Stomach (tissue), 4 donors: ENCODE results near the gene MMS19.
A peak's percentile ranks its signal among the peaks of the same experiment; 100 is the strongest.

Source experiments
- CTCF ChIP-seq, 7 experiments: fragments of 450-650 bp in 4 of 7; fragments of 200-600 bp in 3 of 7; sonication (generic) in 3 of 7; IDR thresholded peaks; one replicate each; pipeline ENCODE4 v1.5.1; 2016 to 2019; ENCODE audit warnings: antibody characterized with exemption in 7 of 7, control low read depth in 2 of 7, mild to moderate bottlenecking in 1 of 7
- EP300 ChIP-seq: sonication (generic); formaldehyde crosslinking; IDR thresholded peaks from one replicate; pipeline ENCODE4 v1.6.1; 2017; ENCODE audit warnings: antibody characterized with exemption
- POLR2AphosphoS5 ChIP-seq, 3 donors: sonication (generic); formaldehyde crosslinking; IDR thresholded peaks; one replicate each; pipeline ENCODE4 v1.6.1; 2016; ENCODE audit warnings: antibody characterized with exemption in 3 of 3

GRCh38 chr10:97427571-97428179, 70.5 kb downstream of the MMS19 start:
- TF ChIP-seq CTCF (IDR thresholded peaks at IDR 0.05) = no peak
- no peak for TF ChIP-seq EP300
- peak in 1 of 3 donors; percentile 36 for TF ChIP-seq POLR2AphosphoS5 (IDR thresholded peaks at IDR 0.05)
